ENCODE data around the gene SUSD1.

The SUSD1 gene

GRCh38 chr9:112120439-112120925 is 54.6 kb downstream of the SUSD1 start:
- no peak for ATAC-seq
- no peak for TF ChIP-seq GLIS3 (CRISPR knock-in tag; IDR thresholded peaks at IDR 0.05)
- no peak for TF ChIP-seq TSHZ2 (CRISPR knock-in tag; IDR thresholded peaks at IDR 0.05)
- TF ChIP-seq TCF4 (CRISPR knock-in tag; IDR thresholded peaks at IDR 0.05; ENCODE audit: borderline replicate concordance) = no peak
- TF ChIP-seq ZFP3 (CRISPR knock-in tag; IDR thresholded peaks at IDR 0.05) = no peak
- no peak for TF ChIP-seq TOX (CRISPR knock-in tag; IDR thresholded peaks at IDR 0.05; ENCODE audit: borderline replicate concordance)
- TF ChIP-seq PATZ1 (CRISPR knock-in tag; IDR thresholded peaks at IDR 0.05; ENCODE audit: borderline replicate concordance) = no peak

GRCh38 chr9:112120030-112120341 is 55.1 kb downstream of the SUSD1 start:
- ATAC-seq = no peak
- TF ChIP-seq ARNTL (CRISPR knock-in tag; IDR thresholded peaks at IDR 0.05; ENCODE audit: borderline replicate concordance, low read depth) (no peak), GLIS3 (CRISPR knock-in tag; IDR thresholded peaks at IDR 0.05) (no peak), ZFP30 (CRISPR knock-in tag; IDR thresholded peaks at IDR 0.05) (no peak), ZFP3 (CRISPR knock-in tag; IDR thresholded peaks at IDR 0.05) (no peak), PATZ1 (CRISPR knock-in tag; IDR thresholded peaks at IDR 0.05; ENCODE audit: borderline replicate concordance) (no peak), CSRNP3 (CRISPR knock-in tag; IDR thresholded peaks at IDR 0.05) (no peak), TOX (CRISPR knock-in tag; IDR thresholded peaks at IDR 0.05; ENCODE audit: borderline replicate concordance) (no peak), TCF4 (CRISPR knock-in tag; IDR thresholded peaks at IDR 0.05; ENCODE audit: borderline replicate concordance) (no peak), OSR1 (CRISPR knock-in tag; IDR thresholded peaks at IDR 0.05) (no peak), SNAI2 (CRISPR knock-in tag; IDR thresholded peaks at IDR 0.05) (no peak), CREB5 (CRISPR knock-in tag; IDR thresholded peaks at IDR 0.05; ENCODE audit: low read depth) (no peak), ZC3H10 (CRISPR knock-in tag; IDR thresholded peaks at IDR 0.05) (no peak), ZNF70 (CRISPR knock-in tag; IDR thresholded peaks at IDR 0.05) (no peak), POU6F1 (CRISPR knock-in tag; IDR thresholded peaks at IDR 0.05; ENCODE audit: borderline replicate concordance, low read depth) (no peak), ISL1 (CRISPR knock-in tag; IDR thresholded peaks at IDR 0.05) (no peak), RARB (CRISPR knock-in tag; IDR thresholded peaks at IDR 0.05) (no peak), BACH2 (CRISPR knock-in tag; IDR thresholded peaks at IDR 0.05; ENCODE audit: borderline replicate concordance) (no peak), ZNF8 (CRISPR knock-in tag; IDR thresholded peaks at IDR 0.05) (no peak), ESRRG (CRISPR knock-in tag; IDR thresholded peaks at IDR 0.05) (no peak)
